ENCODE results near the gene CEMIP2.
"Not testable (repeated sequence)": the region's sequence is repeated elsewhere in the genome, so short reads cannot be mapped to it uniquely, and the experiment has no call there.

The CEMIP2 gene, protein sequence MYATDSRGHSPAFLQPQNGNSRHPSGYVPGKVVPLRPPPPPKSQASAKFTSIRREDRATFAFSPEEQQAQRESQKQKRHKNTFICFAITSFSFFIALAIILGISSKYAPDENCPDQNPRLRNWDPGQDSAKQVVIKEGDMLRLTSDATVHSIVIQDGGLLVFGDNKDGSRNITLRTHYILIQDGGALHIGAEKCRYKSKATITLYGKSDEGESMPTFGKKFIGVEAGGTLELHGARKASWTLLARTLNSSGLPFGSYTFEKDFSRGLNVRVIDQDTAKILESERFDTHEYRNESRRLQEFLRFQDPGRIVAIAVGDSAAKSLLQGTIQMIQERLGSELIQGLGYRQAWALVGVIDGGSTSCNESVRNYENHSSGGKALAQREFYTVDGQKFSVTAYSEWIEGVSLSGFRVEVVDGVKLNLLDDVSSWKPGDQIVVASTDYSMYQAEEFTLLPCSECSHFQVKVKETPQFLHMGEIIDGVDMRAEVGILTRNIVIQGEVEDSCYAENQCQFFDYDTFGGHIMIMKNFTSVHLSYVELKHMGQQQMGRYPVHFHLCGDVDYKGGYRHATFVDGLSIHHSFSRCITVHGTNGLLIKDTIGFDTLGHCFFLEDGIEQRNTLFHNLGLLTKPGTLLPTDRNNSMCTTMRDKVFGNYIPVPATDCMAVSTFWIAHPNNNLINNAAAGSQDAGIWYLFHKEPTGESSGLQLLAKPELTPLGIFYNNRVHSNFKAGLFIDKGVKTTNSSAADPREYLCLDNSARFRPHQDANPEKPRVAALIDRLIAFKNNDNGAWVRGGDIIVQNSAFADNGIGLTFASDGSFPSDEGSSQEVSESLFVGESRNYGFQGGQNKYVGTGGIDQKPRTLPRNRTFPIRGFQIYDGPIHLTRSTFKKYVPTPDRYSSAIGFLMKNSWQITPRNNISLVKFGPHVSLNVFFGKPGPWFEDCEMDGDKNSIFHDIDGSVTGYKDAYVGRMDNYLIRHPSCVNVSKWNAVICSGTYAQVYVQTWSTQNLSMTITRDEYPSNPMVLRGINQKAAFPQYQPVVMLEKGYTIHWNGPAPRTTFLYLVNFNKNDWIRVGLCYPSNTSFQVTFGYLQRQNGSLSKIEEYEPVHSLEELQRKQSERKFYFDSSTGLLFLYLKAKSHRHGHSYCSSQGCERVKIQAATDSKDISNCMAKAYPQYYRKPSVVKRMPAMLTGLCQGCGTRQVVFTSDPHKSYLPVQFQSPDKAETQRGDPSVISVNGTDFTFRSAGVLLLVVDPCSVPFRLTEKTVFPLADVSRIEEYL (N-terminal part only)

DNA sequence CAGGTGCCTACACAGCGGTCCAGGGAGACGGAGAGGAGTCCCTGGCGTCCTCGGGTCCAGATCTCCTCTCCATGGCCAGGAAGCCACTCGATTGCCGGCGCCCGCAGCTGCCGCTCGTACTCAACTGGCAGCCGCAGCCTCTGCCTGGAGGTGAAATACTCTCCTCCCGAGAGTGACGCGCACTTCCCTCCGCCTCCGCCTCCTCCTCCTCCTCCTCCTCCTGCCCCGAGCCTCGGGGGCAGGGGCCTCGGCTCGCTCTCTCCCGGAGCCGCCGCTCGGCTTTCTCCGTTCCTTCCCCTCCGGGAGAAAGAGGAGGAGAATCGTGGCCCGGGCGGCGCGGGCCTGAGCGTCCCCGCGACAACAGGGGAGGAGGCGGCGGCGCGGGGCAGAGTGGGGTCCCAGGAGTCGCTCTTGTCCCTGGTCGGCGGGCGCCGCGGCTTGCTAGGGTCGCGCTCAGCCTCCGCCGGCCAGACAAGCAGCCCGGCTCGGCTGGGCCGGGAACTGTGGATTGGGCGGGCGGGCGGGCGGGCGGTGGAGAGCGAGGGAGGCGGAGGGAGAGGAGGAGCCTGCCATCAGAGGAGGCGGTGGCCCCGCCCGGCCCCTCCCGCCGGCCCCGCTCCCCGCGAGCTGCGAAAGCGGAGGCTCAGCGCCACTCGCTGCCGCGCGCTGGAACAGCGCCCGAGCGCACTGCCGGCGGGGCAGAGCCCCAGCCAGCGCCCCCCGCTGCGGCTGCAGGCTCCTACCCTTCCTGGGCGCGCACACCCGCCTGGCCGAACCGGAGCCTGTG, at the start of gene CEMIP2:
Gene CEMIP2, minus strand, starts transcription at position 126 of the 787 bp plus-strand sequence. CDS start 18,140 bp downstream, outside the sequence.
- DNase-seq: peak; percentile 91

DNA sequence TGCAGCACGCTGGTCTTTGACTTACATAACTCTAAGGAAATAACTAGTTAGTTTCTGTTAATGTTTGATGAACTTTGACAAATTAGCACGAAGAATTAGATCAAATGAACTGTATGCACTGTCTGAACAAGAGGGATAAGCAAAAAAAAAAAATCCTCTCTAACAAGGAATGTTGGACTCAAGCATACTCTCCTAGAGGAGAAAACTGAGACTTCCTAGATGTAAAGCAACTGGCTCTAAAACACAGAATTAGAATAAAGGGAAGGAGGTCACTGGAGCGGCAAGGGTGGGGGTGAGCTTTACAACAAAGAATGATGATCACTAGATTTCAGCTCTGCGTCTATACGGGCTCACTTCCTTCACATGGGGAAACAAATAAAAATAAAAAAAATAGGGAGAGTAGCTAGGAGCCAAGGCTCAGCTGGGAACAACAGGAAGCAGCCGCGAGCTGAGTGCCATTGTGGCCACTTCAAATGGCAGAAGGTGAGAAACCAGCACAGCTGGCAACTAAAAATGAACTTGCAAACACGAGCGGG, 48.7 kb upstream of the CEMIP2 start:
- no peak for DNase-seq

DNA sequence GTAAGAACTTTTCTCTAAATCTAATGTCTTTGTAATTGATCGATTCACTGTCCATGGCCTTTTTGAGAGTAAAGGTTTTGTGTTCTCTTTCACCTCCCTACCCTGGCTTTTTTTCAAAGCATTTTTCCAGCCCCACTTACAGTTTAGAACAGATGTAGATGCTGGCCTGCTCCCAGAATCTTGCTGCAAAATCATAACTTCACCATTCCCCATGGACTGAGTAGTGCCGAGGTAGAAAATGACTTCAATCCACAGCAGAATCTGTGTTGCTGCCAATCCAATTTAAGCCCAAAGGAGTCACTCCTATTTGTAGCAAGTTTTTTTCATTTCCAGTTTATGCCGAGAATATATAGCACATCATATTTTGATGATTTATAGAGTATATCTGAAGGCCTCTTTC, 46.5 kb upstream of the CEMIP2 start:
- no peak for DNase-seq

GRCh38 chr9:71814226-71814625, 45.9 kb upstream of the CEMIP2 start:
- DNase-seq: no peak

GRCh38 chr9:71812385-71812784, 44.1 kb upstream of the CEMIP2 start:
- DNase-seq: no peak

DNA sequence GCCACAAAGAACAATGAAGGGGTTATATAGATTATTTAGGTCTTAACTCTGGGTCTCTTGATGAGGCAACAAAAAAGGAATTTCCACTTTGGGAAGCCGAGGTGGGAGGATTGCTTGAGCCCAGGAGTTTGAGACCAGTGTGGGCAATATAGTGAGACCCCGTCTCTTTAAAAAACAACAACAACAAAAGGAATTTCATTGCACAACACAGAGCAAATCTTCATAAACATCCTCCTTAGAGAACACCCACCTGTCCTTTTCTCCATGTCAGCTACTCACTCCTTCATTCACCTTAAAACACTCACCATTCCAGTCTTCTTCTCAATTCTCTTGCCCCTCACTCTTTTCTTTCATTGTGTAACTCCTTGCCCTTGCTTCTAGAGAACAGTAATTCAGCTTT, 39.8 kb upstream of the CEMIP2 start:
- DNase-seq: no peak

- DNase-seq: peak; percentile 86
Measured at GRCh38 chr9:71806901-71807307, 38.6 kb upstream of the CEMIP2 start.

- not testable (repeated sequence) for DNase-seq
Measured at GRCh38 chr9:71805096-71805495, 36.8 kb upstream of the CEMIP2 start.

DNA sequence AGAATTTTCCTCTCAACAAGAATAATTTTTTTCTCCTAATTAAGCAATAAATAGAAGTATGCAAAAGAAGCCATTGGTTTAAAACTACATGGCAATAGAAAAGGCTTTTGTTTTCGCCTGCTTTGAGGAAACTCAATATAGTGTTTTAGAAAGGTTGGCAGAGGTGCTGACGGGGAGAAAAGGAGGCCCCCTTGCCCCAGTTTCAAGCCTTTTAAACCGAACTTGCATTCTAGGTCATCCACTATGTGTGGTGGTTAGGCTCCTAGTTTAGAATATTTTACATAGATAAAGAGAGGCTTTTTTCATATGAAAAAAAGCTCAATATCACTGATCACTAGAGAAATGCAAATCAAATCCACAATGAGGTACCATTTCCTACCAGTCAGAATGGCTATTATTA, 33.5 kb upstream of the CEMIP2 start:
- DNase-seq: no peak

GRCh38 chr9:71797266-71797665, 29.0 kb upstream of the CEMIP2 start:
- no peak for DNase-seq

DNA sequence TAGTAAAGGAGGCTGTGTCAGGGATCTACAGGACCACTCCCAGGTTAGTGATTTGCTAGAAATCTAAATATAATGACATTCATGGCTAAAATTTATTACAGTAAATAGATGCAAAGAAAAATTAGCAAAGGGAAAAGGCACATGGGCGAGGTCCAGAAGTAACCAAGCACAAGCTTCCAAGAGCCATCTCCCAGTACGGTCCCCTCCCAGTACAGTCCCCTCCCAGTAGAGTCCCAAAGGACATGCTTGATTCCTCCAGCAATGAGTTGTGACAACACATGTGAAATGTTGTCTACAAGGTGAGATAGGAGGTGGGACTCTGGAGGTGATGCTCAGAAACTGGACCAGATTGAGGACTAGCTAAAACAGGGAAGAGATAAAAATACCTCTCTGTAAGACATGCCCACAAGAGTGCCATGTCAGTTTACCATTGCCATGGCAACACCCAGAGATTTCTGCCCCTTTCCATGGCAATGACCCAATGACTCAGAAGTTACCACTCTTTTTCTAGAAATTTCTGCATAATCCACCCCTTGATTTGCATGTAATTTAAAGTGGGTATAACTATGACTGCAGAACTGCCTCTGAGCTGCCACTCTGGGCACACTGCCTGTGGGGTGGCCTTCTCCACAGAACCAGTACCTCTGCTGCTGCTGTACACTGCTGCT, 27.9 kb upstream of the CEMIP2 start:
- DNase-seq: no peak

GRCh38 chr9:71795097-71795813, 26.9 kb upstream of the CEMIP2 start:
- DNase-seq: no peak

GRCh38 chr9:71793386-71794105, 25.2 kb upstream of the CEMIP2 start:
- DNase-seq: no peak

DNA sequence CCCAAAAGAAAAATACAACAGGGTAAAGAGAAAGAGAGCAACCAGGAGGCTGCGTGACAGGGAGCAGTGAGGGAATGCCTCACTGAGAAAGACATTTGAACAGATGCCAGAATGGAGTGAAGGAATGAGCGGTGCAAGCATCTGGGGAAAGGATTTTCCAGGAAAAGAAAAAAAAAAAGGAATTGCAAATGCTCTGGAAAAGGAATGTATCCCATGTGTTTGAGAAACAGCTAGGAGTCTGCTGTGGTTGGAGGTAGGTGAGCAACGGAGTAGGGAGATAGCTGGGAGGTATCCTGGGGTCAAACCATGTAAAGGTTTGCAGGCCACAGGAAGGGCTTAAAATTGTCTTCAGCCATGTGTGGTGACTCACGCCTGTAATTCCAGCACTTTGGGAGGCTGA, 23.6 kb upstream of the CEMIP2 start:
- DNase-seq: no peak

DNA sequence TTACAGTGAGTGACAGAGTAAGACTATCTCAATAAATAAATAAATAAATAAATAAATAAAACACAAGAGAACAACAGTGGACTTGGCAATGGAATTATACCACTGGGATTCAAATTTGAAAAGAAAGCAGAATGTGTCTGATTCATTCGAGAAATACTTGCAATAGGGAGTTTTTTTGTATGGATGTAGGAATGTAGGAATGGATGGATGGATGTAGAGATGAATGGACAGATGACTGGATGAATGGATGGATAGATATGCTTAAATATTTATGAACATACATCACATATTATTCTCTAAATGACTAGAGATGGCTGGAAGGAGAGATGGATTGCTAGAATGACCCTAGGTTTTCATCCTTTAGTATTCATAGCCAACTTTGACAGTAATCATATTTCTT, 22.0 kb upstream of the CEMIP2 start:
- no peak for DNase-seq

DNA sequence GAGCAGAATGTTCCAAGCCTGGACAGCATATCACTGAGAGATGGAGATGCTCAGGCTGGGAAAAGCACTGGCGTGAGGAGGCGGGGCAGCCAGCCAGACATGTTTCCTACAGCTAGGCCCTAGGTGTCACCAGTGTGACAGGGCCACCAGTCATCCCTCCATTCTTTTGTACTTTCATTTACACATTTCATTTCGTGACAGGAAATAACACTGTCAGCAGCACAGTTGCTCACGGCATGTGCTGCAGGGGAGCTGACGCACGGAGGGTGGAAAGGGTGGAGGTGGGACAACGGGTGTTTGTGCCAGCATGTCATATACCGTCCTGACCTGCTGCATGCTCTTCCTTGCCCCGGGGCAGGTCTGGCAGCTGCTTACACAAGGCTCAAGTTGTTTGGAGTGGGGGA, 14.8 kb upstream of the CEMIP2 start:
- DNase-seq: no peak

DNA sequence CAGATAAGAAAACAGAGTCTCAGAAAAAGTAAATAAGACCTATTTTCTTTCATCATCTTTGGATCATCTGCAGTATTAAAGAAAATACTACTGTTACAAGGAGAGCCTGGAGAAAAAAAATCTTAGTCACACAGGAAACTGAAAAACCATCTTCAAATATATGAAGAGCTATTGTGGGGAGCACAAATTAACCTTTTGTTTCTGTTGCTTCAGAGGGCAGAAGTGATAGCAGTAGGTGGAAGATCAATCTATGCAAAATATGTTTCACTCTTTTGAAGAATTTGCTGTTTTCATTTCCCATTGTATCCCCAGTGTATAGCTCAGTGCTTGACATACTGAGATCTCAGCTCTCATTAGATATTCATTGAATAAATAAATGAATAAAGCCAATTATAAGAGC, 13.1 kb upstream of the CEMIP2 start:
- no peak for DNase-seq

GRCh38 chr9:71780953-71781352, 12.6 kb upstream of the CEMIP2 start:
- no peak for DNase-seq

- no peak for DNase-seq
Measured at GRCh38 chr9:71778085-71778484, 9.8 kb upstream of the CEMIP2 start.

DNA sequence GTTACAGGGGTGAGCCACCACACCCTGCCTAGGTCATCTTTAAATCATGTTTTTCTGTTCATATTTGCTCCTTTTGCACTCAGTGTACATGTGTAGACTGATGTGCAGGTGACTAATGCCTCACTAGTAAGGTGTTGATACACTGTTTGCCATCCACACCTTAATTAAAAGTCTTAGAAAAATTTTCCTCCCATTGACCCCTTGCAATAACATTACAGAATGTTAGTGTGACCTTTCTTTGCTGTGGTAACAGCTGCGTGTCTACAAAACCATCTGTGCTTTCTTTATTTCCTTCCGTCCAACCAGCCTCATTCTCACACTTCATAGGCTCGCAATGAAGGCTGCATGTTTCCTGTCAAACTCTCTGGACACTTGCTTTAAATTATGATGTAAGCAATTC, 6.6 kb upstream of the CEMIP2 start:
- no peak for DNase-seq
